Caco-2 (cell line): ENCODE data around the gene ZC3H18. TPM values are rescaled to one million over a fixed set of nuclear protein-coding genes. Genes with fewer than 3 reads are reported as not detected.

Experiments used
- BruUV-seq: library from RNA; stranded (reverse); fragments of 400-500 nt; replicated peaks from 2 replicates; lab custom pipeline; 2021; lab: Mats Ljungman, UMichigan
- CTCF ChIA-PET: fragments of 300-600 bp; sonication (Branson Sonifier 250); formaldehyde crosslinking; loops from one replicate; lab custom pipeline; 2022; ENCODE audit warnings: antibody characterized with exemption; lab: Charles Lee
- POLR2A ChIA-PET: fragments of 300-600 bp; sonication (Branson Sonifier 250); formaldehyde crosslinking; loops from one replicate; lab custom pipeline; 2022; ENCODE audit warnings: antibody characterized with exemption; lab: Charles Lee
- DNase-seq, 2 experiments: peaks; one replicate each; pipeline versions ENCODE4 v3.0.0 to v3.0.0-alpha.2; 2020 to 2022
- H3K27me3 ChIP-seq: replicated peaks from 2 replicates; pipeline ENCODE4 v1.6.0; 2011; ENCODE audit warnings: low read length; ENCODE audit not compliant: control insufficient read depth, insufficient read depth
- H3K36me3 ChIP-seq: 2 replicates; pipeline ENCODE4 v1.5.1; 2011; ENCODE audit warnings: low read length; ENCODE audit not compliant: control insufficient read depth, insufficient read depth
- H3K4me1 ChIP-seq: fragments of 250-450 bp; sonication (Bioruptor Pico); 2 replicates; pipeline ENCODE4 v1.5.1; 2020; ENCODE audit warnings: mild to moderate bottlenecking
- H3K4me3 ChIP-seq: 2 replicates; pipeline ENCODE4 v1.5.1; 2011; ENCODE audit warnings: low read depth, mild to moderate bottlenecking, control low read depth, low read length
- H3K9me3 ChIP-seq: fragments of 250-450 bp; sonication (Bioruptor Pico); 2 replicates; pipeline ENCODE4 v1.5.1; 2020; ENCODE audit warnings: mild to moderate bottlenecking, moderate library complexity
- H3K27ac Mint-ChIP-seq: one replicate; pipeline ENCODE4 v1.8.0; 2022; ENCODE audit warnings: mixed read lengths; ENCODE audit not compliant: unreplicated experiment
- H3K27me3 Mint-ChIP-seq: one replicate; pipeline ENCODE4 v1.8.0; 2022; ENCODE audit warnings: mixed read lengths; ENCODE audit not compliant: insufficient read depth, unreplicated experiment
- H3K36me3 Mint-ChIP-seq: one replicate; pipeline ENCODE4 v1.8.0; 2022; ENCODE audit warnings: mild to moderate bottlenecking, mixed read lengths; ENCODE audit not compliant: insufficient read depth, unreplicated experiment
- H3K4me1 Mint-ChIP-seq: one replicate; pipeline ENCODE4 v1.8.0; 2022; ENCODE audit warnings: low read depth, mixed read lengths; ENCODE audit not compliant: unreplicated experiment
- H3K4me3 Mint-ChIP-seq: one replicate; pipeline ENCODE4 v1.8.0; 2022; ENCODE audit warnings: mild to moderate bottlenecking, moderate library complexity, mixed read lengths; ENCODE audit not compliant: unreplicated experiment
- H3K9me3 Mint-ChIP-seq: one replicate; pipeline ENCODE4 v1.8.0; 2022; ENCODE audit warnings: mixed read lengths; ENCODE audit not compliant: unreplicated experiment
- intact Hi-C: fragments of 100-400 bp; cut with micrococcal nuclease; formaldehyde crosslinking; loops from one replicate; pipeline ENCODE4 v1.10.0; 2022; ENCODE audit not compliant: unreplicated experiment
- total RNA-seq: library from RNA; stranded (reverse); gene quantifications from 2 replicates; pipeline ENCODE4 v1.2.3, GENCODE V29; 2022
- TF ChIP-seq, protein P1 (sequence below), 2 experiments: fragments of 200-600 bp in 1 of 2; IDR thresholded peaks; 1 replicate in 1 of 2; 2 replicates in 1 of 2; pipeline versions ENCODE4 v1.5.1 to v1.8.0; 2011 to 2022; ENCODE audit warnings: antibody characterized with exemption in 1 of 2, control low read depth in 1 of 2, inconsistent platforms in 1 of 2, low read depth in 1 of 2, low read length in 1 of 2, mild to moderate bottlenecking in 1 of 2, moderate library complexity in 1 of 2; ENCODE audit not compliant: insufficient read depth in 1 of 2, severe bottlenecking in 1 of 2, unreplicated experiment in 1 of 2

ZC3H18 gene
- total RNA-seq, 1 experiment from 2014 or later: 82.0 TPM

DNA sequence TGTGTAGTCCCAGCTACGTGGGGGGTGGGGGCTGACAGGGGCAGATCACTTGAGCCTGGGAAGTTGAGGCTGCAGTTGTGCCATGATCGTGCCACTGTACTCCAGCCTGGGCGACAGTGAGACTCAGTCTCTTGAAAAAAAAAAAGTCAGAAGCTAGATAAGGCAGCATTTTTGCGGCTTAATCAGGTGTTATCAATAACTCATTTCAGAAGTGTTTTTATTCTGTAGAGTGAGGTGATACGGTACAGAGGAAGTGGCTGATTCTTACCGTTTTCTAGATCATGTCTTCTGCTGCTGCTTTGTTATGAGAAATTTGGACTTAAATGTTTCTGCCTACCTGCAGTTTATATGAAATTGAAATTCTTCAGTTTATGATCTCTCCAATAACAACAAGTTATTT lies 18.6 kb downstream of the ZC3H18 start:
- H3K27ac Mint-ChIP-seq: no peak overlapping the region
- H3K4me3 Mint-ChIP-seq: no peak overlapping the region
- TF ChIP-seq, protein P1, sequence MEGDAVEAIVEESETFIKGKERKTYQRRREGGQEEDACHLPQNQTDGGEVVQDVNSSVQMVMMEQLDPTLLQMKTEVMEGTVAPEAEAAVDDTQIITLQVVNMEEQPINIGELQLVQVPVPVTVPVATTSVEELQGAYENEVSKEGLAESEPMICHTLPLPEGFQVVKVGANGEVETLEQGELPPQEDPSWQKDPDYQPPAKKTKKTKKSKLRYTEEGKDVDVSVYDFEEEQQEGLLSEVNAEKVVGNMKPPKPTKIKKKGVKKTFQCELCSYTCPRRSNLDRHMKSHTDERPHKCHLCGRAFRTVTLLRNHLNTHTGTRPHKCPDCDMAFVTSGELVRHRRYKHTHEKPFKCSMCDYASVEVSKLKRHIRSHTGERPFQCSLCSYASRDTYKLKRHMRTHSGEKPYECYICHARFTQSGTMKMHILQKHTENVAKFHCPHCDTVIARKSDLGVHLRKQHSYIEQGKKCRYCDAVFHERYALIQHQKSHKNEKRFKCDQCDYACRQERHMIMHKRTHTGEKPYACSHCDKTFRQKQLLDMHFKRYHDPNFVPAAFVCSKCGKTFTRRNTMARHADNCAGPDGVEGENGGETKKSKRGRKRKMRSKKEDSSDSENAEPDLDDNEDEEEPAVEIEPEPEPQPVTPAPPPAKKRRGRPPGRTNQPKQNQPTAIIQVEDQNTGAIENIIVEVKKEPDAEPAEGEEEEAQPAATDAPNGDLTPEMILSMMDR (IDR thresholded peaks at IDR 0.05; ENCODE audit: insufficient read depth in 1 of 2, low read depth in 1 of 2, low read length in 1 of 2, severe bottlenecking in 1 of 2, unreplicated experiment in 1 of 2): no peak
- Histone ChIP-seq H3K4me1 (no peaks in the 10 kb centered on the region), H3K4me3 (no peak overlapping the region), H3K36me3 (peaks cover 4% of the 10 kb centered on the region), H3K9me3 (no peaks in the 10 kb centered on the region), H3K27me3 (no peaks in the 10 kb centered on the region)
- no peaks in the 10 kb centered on the region for H3K4me1 Mint-ChIP-seq
- BruUV-seq: no TSS peak
- peaks cover 76% of the 10 kb centered on the region for H3K36me3 Mint-ChIP-seq
- ChIA-PET CTCF (no interaction called here), POLR2A (interaction anchor here (0.6 kb wide), 1 partner anchor 118 kb away, joined by 3 read pairs; no protein-coding TSS in a partner anchor)
- DNase-seq: no peak
- no peaks in the 10 kb centered on the region for H3K27me3 Mint-ChIP-seq
- H3K9me3 Mint-ChIP-seq: no peaks in the 10 kb centered on the region
- intact Hi-C loops: no loop called here

DNA sequence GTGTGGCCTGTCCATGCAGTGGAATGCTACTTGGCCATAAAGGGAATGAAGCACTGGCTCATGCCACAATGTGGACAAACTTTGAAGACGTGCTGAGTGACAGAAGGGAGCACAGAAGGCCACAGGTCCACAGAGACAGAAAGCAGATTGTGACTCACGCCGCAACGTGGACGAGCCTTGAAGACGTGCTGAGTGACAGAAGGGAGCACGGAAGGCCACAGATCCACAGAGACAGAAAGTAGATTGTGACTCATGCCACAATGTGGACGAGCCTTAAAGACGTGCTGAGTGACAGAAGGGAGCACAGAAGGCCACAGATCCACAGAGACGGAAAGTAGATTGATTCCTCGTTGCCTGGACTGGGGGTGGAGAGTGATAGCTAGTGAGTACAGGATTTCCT lies 19.2 kb downstream of the ZC3H18 start:
- Histone ChIP-seq H3K27me3 (no peaks in the 10 kb centered on the region), H3K4me3 (no peak overlapping the region), H3K9me3 (no peaks in the 10 kb centered on the region), H3K4me1 (no peaks in the 10 kb centered on the region), H3K36me3 (peaks cover 4% of the 10 kb centered on the region)
- H3K36me3 Mint-ChIP-seq: peaks cover 80% of the 10 kb centered on the region
- DNase-seq: no peak
- TSS peak; percentile 10 for BruUV-seq
- H3K4me3 Mint-ChIP-seq: no peak overlapping the region
- H3K4me1 Mint-ChIP-seq: no peaks in the 10 kb centered on the region
- no peaks in the 10 kb centered on the region for H3K27me3 Mint-ChIP-seq
- intact Hi-C loops: no loop called here
- ChIA-PET CTCF (no interaction called here), POLR2A (no interaction called here)
- H3K27ac Mint-ChIP-seq: no peak overlapping the region
- no peaks in the 10 kb centered on the region for H3K9me3 Mint-ChIP-seq
- TF ChIP-seq, protein P1 (IDR thresholded peaks at IDR 0.05; ENCODE audit: insufficient read depth in 1 of 2, low read depth in 1 of 2, low read length in 1 of 2, severe bottlenecking in 1 of 2, unreplicated experiment in 1 of 2): no peak

- CTCF ChIA-PET: interaction anchor here (0.7 kb wide), 1 partner anchor 51 kb away, joined by 6 read pairs; no protein-coding TSS in a partner anchor
Observed at GRCh38 chr16:88591577-88592021, 21.4 kb downstream of the ZC3H18 start.

More at GRCh38 chr16:88591577-88592021, 21.4 kb downstream of the ZC3H18 start:
- BruUV-seq: no TSS peak
- TF ChIP-seq, protein P1 (IDR thresholded peaks at IDR 0.05; ENCODE audit: insufficient read depth in 1 of 2, low read depth in 1 of 2, low read length in 1 of 2, severe bottlenecking in 1 of 2, unreplicated experiment in 1 of 2): no peak
- Histone ChIP-seq H3K4me3 (no peak overlapping the region), H3K4me1 (no peaks in the 10 kb centered on the region), H3K36me3 (peaks cover 2% of the 10 kb centered on the region), H3K9me3 (no peaks in the 10 kb centered on the region), H3K27me3 (no peaks in the 10 kb centered on the region)
- DNase-seq: no peak
- POLR2A ChIA-PET: no interaction called here
- H3K27me3 Mint-ChIP-seq: no peaks in the 10 kb centered on the region
- H3K4me3 Mint-ChIP-seq: no peak overlapping the region
- intact Hi-C loops: no loop called here
- no peak overlapping the region for H3K27ac Mint-ChIP-seq
- peaks cover 91% of the 10 kb centered on the region for H3K36me3 Mint-ChIP-seq
- H3K9me3 Mint-ChIP-seq: no peaks in the 10 kb centered on the region
- no peaks in the 10 kb centered on the region for H3K4me1 Mint-ChIP-seq
